GM23248 (cell line): ENCODE results near the gene ZBTB16.

ENCODE experiments used
- EZH2 ChIP-seq: fragments of 200-600 bp; sonication (generic); IDR thresholded peaks from 2 replicates; pipeline ENCODE4 v1.6.1; 2018; ENCODE audit warnings: antibody characterized with exemption, mild to moderate bottlenecking; ENCODE audit not compliant: insufficient read depth, poor library complexity, severe bottlenecking
- EZH2phosphoT487 ChIP-seq: fragments of 200-600 bp; sonication (generic); IDR thresholded peaks from 2 replicates; pipeline ENCODE4 v1.6.1; 2018; ENCODE audit warnings: antibody characterized with exemption, moderate library complexity, mild to moderate bottlenecking, low read depth; ENCODE audit not compliant: insufficient read depth

DNA sequence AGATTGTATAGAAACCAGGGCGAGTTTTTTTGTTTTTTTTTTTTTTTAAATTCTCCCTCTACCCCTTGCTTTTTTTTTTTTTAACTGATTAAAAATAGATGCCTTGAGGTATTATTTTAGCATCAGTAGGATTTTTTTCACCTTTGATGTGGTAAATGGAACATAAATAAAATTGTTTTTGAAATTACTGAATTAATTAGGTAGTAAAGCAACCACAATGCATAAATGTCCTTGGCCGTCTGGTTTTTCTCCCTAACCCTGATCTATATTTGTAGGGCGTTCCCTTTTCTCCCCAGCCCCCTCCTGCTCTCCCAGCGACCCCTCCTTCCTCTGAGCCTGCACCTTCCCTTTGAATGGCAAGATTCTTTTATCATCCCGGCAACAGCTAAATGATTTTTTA, 107.8 kb downstream of the ZBTB16 start:
- TF ChIP-seq EZH2phosphoT487 (no peak), EZH2 (no peak)
